Retinal pigment epithelial cell (primary cell): ENCODE results near the gene RAB35.

ENCODE experiments used
- DNase-seq: peaks from one replicate; pipeline ENCODE4 v3.0.0-alpha.2; 2010; ENCODE audit warnings: low read depth
- H3K4me3 ChIP-seq: 2 replicates; pipeline ENCODE4 v1.5.1; 2011; ENCODE audit warnings: mild to moderate bottlenecking, low read length, control low read depth, moderate library complexity
- TF ChIP-seq, protein P1 (sequence below): conservative IDR thresholded peaks from 2 replicates; pipeline ENCODE4 v1.5.1; 2011; ENCODE audit warnings: low read depth, low read length, control low read depth, inconsistent platforms

The RAB35 gene

GRCh38 chr12:120142231-120142877 lies 25.8 kb upstream of the RAB35 start:
- no peak overlapping the region for H3K4me3 ChIP-seq
- TF ChIP-seq, protein P1, sequence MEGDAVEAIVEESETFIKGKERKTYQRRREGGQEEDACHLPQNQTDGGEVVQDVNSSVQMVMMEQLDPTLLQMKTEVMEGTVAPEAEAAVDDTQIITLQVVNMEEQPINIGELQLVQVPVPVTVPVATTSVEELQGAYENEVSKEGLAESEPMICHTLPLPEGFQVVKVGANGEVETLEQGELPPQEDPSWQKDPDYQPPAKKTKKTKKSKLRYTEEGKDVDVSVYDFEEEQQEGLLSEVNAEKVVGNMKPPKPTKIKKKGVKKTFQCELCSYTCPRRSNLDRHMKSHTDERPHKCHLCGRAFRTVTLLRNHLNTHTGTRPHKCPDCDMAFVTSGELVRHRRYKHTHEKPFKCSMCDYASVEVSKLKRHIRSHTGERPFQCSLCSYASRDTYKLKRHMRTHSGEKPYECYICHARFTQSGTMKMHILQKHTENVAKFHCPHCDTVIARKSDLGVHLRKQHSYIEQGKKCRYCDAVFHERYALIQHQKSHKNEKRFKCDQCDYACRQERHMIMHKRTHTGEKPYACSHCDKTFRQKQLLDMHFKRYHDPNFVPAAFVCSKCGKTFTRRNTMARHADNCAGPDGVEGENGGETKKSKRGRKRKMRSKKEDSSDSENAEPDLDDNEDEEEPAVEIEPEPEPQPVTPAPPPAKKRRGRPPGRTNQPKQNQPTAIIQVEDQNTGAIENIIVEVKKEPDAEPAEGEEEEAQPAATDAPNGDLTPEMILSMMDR: no peak
- no peak for DNase-seq

DNA sequence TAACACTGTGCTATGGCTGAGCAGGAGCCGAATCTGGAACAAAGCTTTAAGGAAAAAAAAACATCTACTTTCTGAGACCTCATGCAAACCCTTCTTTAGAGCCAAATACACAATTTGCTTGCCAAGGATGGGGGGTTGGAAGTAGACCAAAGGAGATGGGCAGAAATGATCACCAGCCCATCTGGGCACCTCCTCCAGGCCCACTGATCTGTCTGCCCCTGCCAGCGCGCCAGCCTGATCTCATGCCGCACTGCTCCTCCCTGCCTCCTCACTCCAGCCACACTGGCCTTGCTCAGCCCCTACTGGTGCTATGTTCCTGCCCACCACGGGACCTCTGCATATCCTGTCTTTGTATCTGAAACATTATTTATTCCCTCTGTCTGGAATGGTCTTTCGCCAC lies 24.8 kb upstream of the RAB35 start:
- TF ChIP-seq, protein P1: no peak
- no peak overlapping the region for H3K4me3 ChIP-seq

DNA sequence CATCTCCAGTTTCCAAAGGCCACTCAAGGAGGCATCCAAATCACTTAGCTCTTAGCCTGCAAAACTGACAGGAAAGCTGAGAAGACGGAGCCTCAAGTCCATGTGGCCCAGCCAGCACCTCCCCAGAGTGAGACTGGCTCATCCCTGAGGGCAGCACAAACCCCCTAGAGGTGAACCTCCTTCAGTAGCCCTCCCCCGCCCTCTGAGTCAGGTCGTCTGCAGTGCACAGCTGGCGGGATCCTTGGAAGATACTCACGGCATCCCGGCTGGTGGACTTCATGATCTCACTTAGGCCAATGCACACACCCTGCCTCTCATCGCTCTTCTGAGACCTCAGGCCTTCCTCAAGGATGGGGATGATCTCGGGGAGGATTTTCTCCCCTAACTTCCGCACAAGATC lies 24.1 kb upstream of the RAB35 start:
- no peak for DNase-seq
- no peak overlapping the region for H3K4me3 ChIP-seq
- TF ChIP-seq, protein P1: no peak

More for the DNA sequence above, 24.8 kb upstream of the RAB35 start:
- DNase-seq: no peak

DNA sequence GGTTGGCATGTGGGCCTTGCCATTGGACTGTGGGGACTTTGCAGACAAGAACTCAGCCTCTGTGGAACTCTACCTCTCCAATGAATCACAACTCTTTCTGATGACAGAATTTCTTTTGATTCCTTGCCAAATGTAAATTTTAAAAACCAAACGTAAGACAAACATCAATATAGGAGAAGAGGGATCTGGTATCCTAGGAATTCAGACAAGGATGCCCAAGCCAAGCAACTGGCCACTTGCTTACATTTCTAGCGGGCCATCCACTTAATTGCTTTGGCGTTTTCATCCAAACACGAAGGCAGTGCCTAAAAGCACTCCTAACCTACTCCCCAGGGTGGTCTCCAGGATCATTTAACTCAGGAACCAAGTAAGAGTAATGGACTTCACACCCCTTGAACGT lies 23.4 kb upstream of the RAB35 start:
- no peak for DNase-seq
- TF ChIP-seq, protein P1: no peak
- no peak overlapping the region for H3K4me3 ChIP-seq

GRCh38 chr12:120138366-120138765 lies 21.8 kb upstream of the RAB35 start:
- no peak for DNase-seq
- H3K4me3 ChIP-seq: no peak overlapping the region
- TF ChIP-seq, protein P1: no peak

DNA sequence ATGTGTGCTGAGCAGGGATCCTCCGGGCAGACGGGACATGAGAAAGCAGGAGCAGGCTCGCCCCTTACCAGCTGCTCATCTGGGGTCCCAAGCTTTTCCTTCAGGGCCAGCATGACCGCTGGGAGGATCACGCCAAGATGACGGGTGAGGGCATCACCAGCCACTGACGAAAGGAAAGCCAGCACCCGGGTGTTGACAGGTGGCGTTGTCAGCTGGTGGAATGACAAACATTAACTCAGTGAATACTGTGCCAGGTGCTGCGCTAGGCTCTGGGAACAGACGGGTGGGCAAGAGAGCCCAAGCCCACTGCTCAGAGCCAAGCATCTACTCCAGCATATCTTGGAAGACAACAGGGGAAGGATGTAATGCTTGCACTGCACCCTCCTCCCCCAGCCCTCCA lies 21.3 kb upstream of the RAB35 start:
- DNase-seq: no peak

GRCh38 chr12:120136093-120136770 lies 19.7 kb upstream of the RAB35 start:
- DNase-seq: no peak
- TF ChIP-seq, protein P1: no peak

More for the DNA sequence above, 21.3 kb upstream of the RAB35 start:
- TF ChIP-seq, protein P1: no peak
- no peak overlapping the region for H3K4me3 ChIP-seq

More at GRCh38 chr12:120136093-120136770, 19.7 kb upstream of the RAB35 start:
- no peak overlapping the region for H3K4me3 ChIP-seq
